ENCODE measurements around the gene EGFR.

Gene EGFR

DNA sequence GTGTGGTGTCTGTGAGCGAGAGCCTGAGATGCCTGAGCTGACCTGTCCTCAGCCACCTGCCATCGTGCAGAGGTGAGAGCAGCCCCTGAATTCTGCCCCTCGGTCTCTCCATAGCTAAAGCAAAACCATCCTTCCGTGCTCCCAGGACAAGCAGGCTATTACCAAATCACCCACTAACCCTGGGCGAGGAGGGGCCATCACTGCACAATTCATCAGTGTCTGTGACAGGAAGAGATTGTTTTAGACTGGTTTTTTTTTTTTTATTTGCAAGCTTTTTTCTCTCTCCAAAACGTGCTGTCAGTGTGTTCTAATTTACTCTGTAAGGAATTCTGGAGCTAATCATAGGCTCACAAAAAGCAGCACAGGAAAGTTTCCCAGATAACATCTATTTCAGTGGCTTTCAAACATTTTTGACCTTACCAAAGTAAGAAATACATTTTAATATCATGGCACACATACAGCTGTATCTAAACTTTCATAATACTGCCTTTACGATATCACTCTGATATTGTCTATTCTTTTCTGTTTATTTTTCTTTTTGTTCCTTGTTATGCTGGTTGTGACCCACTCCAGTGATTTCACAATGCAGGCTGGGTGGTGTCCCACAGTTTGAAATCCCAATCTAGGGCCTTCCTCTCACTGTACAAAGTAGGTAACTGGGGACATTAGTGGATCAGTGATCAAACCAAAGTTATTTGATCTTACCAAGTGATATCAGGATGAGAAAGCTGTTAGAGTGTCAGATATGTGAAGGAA, 62.8 kb downstream of the EGFR start:
- no peak for DNase-seq (ENCODE audit: low read depth)

- no peak for DNase-seq (ENCODE audit: low read depth)
Measured at GRCh38 chr7:55082228-55082603, 63.4 kb downstream of the EGFR start.

DNA sequence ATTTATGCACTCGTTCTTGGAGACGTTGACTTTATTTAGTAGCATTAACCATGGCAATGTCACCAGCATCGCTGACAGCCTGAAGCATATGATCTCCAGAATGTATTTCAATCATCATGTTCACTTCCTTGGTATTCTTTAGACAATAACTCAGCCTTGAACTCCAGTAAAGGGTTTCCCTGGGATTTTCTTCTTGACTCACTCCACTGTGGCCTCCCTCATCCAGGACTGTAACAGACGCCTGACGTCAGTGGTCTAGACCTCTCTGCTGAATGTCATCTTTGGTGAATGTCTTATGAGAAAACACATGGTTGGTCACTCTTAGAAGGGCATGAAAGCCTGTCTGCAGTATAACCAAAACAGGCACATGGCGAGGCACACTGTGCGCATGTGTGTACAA, 64.4 kb downstream of the EGFR start:
- no peak for DNase-seq (ENCODE audit: low read depth)

DNA sequence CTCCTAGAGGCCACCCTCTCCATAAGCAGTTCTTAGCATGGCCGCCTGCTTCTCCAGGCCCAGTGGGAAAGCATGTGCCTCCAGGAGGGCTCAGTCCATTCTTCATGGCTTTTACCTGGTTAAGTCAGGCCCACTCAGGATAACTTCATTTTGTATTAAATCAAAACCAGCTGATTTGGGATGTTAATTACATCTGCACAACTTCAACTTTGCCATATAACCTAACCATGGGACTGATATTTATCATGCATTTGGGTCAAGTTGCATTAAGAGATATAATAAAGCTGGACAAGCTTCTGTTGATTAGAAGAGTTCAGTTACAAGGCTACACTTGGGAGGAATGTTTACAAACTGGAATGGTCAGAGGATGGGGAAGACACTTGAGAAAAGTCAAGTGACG, 65.5 kb downstream of the EGFR start:
- DNase-seq (ENCODE audit: low read depth), result no peak

DNA sequence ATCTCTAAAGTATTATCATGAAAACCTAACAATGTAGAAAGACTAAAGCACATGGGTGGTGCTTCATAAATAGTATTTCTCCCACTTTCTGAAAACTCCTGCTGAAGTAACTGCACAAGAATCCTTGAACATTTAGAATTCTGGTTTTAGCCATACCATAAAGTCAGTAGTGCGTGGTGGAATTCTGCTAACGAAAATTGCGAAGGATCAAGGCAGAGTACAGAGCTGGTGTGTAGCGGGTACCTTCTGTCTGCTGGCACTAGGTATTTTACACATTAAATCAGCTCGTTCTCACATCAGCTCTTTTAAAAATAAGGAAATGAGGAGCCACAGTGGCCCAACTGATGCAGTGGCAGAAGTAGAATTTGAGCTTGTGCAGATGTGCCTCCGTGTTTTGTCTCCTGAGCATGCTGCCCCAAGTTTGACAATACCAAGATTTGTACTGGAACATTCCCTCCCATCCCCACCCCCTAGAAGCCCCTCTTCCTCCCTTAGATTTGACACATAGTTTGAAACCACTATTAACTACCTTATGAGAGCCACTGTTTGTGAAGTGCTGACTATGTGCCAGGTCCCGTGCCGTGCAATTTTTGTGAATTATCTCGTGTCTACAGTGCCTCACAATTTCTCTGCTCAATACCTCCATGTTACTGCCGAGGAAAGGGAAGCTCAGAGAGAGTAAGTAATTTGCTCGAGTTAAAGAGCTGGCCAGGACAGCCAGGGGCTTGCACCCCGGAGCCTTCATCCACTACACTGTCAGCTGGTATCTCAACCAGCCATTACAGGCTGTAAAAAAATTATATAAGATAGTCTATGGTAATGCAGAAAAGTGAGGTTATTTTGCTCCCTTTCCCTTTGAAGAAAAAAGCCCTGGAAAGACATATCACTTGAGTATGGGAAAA, 66.9 kb downstream of the EGFR start:
- DNase-seq (ENCODE audit: low read depth), result no peak

DNA sequence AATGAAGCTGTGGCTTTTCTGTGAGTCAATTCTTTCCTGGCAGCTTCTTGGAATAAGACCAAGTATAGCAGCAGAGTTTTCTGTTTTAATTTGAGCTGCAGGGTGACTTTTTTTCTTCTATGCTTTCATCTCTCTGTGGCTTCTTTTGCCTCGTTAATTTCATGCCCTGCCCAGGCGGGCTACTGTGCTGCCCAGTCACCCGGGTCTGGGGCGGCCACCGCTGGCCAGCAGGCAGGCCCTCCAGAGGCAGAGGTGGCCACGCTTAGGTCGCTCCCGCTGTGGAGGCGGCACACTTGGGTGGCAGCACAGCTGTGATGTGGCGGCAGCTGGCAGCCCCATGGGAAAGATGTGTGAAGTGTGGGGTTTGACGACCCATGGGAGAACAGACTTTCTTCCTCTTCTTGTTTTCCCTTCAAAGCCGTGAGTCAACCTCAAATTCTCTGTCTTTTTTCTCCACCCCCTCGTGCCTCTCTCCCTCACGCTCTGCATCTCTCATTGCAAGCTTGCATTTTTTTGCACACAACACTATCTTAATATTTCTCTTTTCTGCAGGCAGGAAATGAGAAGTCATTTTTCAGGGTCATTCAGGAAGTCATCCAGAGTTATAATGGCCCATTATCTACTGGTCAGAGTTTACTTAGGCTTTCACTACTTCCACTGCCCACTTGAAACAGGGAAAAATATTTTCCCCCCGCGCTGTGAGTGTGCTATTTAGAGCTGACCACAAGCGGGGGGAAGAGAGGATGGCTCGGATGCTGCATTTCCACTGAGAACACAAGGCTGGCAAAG, 67.8 kb downstream of the EGFR start:
- peak; percentile 13 for DNase-seq (ENCODE audit: low read depth)

DNA sequence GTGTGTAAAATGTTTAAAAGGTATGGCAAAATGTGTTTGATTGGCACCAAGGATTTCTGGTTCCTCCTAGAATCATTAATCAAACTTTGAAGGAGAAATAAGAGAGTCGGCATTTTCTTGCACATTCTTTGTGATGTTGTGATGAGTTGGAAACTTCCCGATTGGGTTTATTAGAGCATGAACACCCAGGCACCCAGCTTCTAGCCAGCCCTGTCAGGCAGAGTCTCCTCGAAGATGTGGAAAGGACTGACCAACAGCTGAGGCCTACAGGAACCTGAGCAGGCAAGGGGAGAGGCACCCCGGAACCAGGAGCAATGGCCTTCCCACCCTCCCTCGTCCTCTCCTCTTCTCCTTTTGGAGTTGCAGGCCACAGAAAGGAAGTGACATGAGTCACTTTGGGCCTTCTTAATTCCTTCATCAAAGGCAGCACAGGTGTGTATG, 68.7 kb downstream of the EGFR start:
- DNase-seq (ENCODE audit: low read depth), result no peak

- DNase-seq (ENCODE audit: low read depth), result no peak
Measured at GRCh38 chr7:55088107-55088506, 69.3 kb downstream of the EGFR start.

DNA sequence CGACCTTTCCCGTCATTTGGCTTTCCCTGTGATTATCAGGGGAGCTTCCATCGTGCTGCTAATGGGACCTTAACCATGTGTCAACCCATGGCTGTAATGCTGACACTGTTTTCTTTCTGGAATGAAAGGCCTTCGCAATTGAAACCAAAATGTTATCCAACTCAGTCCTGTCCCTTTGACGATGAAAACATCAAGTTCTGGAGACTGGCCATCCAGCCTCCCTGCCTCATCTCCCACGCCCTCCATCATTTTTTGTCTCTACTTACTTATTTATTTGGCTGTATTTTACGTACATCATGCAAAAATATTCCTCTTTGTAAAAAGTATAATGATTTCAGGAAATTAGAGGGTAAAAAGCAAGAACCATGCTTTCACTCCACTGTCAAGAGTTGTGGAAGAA, 69.8 kb downstream of the EGFR start:
- DNase-seq (ENCODE audit: low read depth), result no peak

DNA sequence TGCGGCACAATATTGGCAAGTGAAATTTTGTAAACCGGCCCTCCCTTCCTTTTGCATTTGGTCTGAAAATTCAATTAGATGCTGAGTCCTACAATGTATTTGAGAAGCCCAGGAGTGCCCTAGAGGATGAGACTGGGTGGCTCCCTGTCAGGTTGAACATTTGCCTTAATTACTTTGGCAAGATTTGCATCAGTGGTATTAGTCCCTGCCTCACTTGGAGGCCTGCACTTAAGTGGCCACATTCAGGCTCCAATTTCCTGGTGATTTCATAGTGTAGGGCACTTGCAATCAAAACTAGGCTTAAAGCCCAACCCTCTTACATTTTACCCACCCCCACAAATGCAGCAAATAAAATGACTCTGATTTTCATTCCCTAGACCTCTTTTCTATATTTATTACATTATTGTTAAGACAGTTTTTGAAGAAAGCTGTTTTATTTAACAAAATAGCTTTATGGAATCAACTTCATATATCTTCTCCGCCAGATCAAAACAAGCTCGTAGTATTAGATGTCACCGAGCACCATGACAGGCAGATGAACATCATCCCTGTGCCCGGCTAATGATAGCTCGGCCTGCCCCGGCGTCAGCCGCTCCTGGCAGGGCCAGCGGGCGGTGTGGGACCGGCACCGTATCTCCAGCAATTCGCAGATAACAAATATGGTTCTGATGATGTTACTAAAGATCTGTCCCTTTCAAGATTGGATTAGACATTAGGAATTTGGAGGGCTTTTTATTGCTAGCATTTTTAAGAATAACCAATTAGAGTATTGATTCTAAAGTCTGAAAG, 73.6 kb downstream of the EGFR start:
- DNase-seq (ENCODE audit: low read depth), result no peak

GRCh38 chr7:55092975-55093373, 74.2 kb downstream of the EGFR start:
- no peak for DNase-seq (ENCODE audit: low read depth)

DNA sequence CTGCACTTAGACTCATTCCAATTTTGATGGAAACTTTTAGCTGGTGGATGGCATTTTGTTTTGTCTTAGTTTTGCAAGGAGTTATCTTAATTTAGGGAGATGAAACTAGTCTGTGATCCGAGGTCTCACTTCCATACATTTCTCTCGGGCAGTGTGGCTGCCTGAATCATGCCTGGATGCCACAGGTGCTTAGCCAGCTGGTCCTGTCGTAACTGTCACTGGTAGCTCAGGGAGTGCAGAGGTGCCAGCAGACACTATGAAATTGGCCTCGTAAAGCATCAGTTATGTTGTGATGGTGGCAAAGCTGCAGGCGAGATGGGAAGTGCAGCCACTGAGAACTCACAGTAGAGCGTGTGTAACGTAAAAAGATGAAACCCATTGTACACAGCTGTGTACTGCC, 74.9 kb downstream of the EGFR start:
- no peak for DNase-seq (ENCODE audit: low read depth)

- DNase-seq (ENCODE audit: low read depth), result no peak
Measured at GRCh38 chr7:55094092-55094690, 75.4 kb downstream of the EGFR start.

DNA sequence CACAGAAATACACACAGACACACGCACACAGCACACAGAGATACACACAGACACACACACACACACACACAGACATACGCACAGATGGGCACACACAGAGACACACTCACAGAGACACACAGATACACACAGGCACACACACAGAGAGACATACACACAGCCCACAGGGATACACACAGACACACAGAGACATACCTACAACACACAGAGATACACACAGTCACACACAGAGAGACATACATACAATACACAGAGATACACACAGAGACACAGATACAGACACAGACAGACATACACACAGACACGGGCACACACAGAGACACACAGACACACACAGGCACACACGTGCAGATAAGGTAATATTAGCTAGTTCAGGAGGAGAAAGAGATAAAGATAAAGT, 76.9 kb downstream of the EGFR start:
- no peak for DNase-seq (ENCODE audit: low read depth)

DNA sequence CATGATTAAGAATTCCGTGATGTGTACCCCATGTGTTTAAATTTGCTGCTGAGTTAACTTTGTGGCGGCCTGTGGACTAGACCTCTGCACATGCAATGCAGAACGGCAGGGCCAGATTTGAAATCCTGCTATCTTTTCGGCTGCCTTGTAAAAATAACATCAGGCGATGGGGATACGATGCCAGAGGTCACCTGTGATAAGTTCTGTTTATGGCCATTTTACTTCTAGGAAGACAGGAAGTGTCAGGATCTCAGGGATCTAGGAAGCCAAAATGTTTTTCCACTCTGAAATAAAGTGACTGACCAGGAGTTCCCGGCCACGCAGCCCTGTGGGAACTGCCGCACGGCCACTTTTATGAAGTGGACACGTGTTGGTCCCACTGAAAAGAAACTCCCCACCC, 77.5 kb downstream of the EGFR start:
- DNase-seq (ENCODE audit: low read depth), result no peak

GRCh38 chr7:55097100-55097499, 78.3 kb downstream of the EGFR start:
- DNase-seq (ENCODE audit: low read depth), result no peak

DNA sequence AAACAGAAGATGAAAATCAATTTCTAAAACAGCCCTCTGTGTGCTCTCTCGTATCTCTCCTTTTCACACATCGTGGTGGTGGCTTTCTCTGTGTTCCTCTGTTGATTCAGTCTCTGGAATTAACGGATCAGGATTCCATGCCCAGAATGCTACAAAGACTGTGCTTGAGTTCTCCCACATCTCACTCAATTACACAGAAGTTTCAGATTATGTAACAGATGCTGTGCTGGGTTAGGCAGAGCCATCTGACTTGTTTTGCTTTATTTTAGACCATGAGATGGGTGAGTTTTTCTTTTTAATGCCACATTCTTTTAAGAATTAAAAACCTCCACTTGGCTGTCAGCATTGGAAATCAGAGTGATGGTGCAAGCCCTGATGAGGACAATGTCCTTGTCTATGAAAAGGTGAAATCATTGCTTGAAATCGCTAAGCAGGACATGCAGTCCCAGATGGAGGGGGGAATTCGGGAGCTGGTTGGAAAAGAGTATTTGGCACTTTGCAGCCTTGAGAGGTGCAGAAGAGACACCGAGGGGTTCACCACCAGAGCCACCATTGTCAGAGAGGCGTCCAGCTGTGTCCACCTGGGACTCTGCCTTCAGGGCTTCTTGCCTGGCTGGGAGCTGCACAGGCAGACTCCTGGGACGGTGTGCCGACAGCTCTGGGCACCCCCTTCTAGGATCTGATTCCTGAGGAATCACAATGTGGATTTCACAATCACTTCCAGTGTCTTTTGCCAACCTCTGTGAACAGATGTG, 80.4 kb downstream of the EGFR start:
- DNase-seq (ENCODE audit: low read depth), result no peak

- DNase-seq (ENCODE audit: low read depth), result no peak
Measured at GRCh38 chr7:55099821-55100543, 81.2 kb downstream of the EGFR start.

- no peak for DNase-seq (ENCODE audit: low read depth)
Measured at GRCh38 chr7:55100544-55101327, 81.9 kb downstream of the EGFR start.
